Lung (tissue), 12 donors: Measurements from ENCODE around the gene FRK. TPM values are rescaled to one million over a fixed set of nuclear protein-coding genes. Genes with fewer than 3 reads are reported as not detected.
A peak's percentile ranks its signal among the peaks of the same experiment; 100 is the strongest.
"Not testable (repeated sequence)": the region's sequence is repeated elsewhere in the genome, so short reads cannot be mapped to it uniquely, and the experiment has no call there.

Experiments used
- ATAC-seq: fragments of 200-7000 bp; cut with Tn5 transposase; one replicate; pipeline ENCODE4 v1.9.1; 2020; ENCODE audit warnings: moderate number of reproducible peaks; ENCODE audit not compliant: insufficient read depth, low FRiP score
- DNase-seq, 3 donors: peaks; one replicate each; pipeline ENCODE4 v3.0.0-alpha.2; 2013 to 2017
- H3K27ac ChIP-seq, 2 donors: one replicate each; pipeline ENCODE4 v1.5.1; 2013; ENCODE audit warnings: mild to moderate bottlenecking in 2 of 2, moderate library complexity in 2 of 2, control low read depth in 1 of 2, inconsistent platforms in 1 of 2, low read depth in 1 of 2, low read length in 1 of 2
- H3K27me3 ChIP-seq, 3 donors: one replicate each; pipeline ENCODE4 v1.5.1; 2013; ENCODE audit warnings: low read length in 2 of 3; ENCODE audit not compliant: control insufficient read depth in 3 of 3, insufficient read depth in 3 of 3
- H3K36me3 ChIP-seq, 4 donors: one replicate each; pipeline ENCODE4 v1.5.1; 2013; ENCODE audit warnings: low read length in 4 of 4, mild to moderate bottlenecking in 1 of 4, moderate library complexity in 1 of 4; ENCODE audit not compliant: control insufficient read depth in 4 of 4, insufficient read depth in 4 of 4
- H3K4me1 ChIP-seq, 5 donors: one replicate each; pipeline ENCODE4 v1.5.1; 2013; ENCODE audit warnings: low read length in 5 of 5, mild to moderate bottlenecking in 2 of 5, moderate library complexity in 1 of 5; ENCODE audit not compliant: control insufficient read depth in 5 of 5, insufficient read depth in 5 of 5
- H3K4me3 ChIP-seq: one replicate; pipeline ENCODE4 v1.5.1; 2013; ENCODE audit warnings: mild to moderate bottlenecking, control low read depth, moderate library complexity
- H3K9ac ChIP-seq, 2 donors: one replicate each; pipeline ENCODE4 v1.5.1; 2013; ENCODE audit warnings: low read length in 2 of 2, control low read depth in 1 of 2; ENCODE audit not compliant: insufficient read depth in 1 of 2
- H3K9me3 ChIP-seq, 4 donors: one replicate each; pipeline ENCODE4 v1.5.1; 2013; ENCODE audit warnings: low read length in 3 of 4, mild to moderate bottlenecking in 1 of 4, moderate library complexity in 1 of 4; ENCODE audit not compliant: control insufficient read depth in 4 of 4, insufficient read depth in 3 of 4
- WGBS, 2 donors: extraction: QIAGEN DNeasy Blood & Tissue Kit; methylation state at CpG; one replicate each; pipeline ENCODE4 v1.1.7; 2013; 5-methylcytosine and 5-hydroxymethylcytosine counted together
- polyA plus RNA-seq, 2 donors: library from polyadenylated mRNA; stranded (reverse); fragments of 200-250 nt; gene quantifications; one replicate each; pipeline ENCODE4 v1.2.1, GENCODE V29; 2013
- total RNA-seq, 2 donors: library from RNA; depleted of rRNA in 1 of 2; stranded (reverse); fragments of >200 nt in 1 of 2; gene quantifications; one replicate each; pipeline ENCODE4 v1.2.1, GENCODE V29; 2014 to 2021
- TF ChIP-seq, protein P1 (sequence below): IDR thresholded peaks from 2 replicates; pipeline ENCODE4 v1.5.1; 2012; ENCODE audit warnings: mild to moderate bottlenecking; ENCODE audit errors: control extremely low read depth, extremely low read depth
- donor health status: control.
- donor health status: control.
- donor health status: Bipolar disorder and iron deficiency.
- donor health status: healthy.
- donor health status: DM: yes; HTN: yes; CAD: no.

FRK gene
- total and polyA plus RNA-seq, 4 donors, result 1.2 to 18.3 (median 5.1) TPM

DNA sequence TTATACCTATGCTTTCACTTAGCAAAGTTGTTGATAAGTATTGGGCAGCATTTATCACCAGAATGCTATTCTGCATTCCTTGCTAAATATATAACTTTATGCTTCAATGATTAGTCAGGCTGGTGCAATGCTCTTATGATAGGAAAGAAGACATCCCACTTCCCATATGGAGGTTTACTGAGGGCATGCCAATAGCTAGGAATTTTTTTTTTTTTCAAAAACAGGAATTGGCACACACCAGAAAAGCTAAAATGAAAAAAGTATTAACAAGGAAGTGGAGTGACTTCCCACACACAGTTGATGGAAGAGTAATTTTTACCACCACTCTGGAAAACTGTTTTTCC is 90.8 kb downstream of the FRK start:
- Histone ChIP-seq H3K4me1 (peaks cover 0 to 16% (median 0%) of the 10 kb centered on the region in 5 donors), H3K4me3 (no peak overlapping the region), H3K9me3 (no peaks in the 10 kb centered on the region), H3K36me3 (peaks cover 0 to 6% (median 2%) of the 10 kb centered on the region in 4 donors), H3K9ac (no peak overlapping the region), H3K27me3 (no peaks in the 10 kb centered on the region), H3K27ac (no peak overlapping the region)
- peak; percentile 19 for ATAC-seq
- no peak for DNase-seq
- TF ChIP-seq, protein P1, sequence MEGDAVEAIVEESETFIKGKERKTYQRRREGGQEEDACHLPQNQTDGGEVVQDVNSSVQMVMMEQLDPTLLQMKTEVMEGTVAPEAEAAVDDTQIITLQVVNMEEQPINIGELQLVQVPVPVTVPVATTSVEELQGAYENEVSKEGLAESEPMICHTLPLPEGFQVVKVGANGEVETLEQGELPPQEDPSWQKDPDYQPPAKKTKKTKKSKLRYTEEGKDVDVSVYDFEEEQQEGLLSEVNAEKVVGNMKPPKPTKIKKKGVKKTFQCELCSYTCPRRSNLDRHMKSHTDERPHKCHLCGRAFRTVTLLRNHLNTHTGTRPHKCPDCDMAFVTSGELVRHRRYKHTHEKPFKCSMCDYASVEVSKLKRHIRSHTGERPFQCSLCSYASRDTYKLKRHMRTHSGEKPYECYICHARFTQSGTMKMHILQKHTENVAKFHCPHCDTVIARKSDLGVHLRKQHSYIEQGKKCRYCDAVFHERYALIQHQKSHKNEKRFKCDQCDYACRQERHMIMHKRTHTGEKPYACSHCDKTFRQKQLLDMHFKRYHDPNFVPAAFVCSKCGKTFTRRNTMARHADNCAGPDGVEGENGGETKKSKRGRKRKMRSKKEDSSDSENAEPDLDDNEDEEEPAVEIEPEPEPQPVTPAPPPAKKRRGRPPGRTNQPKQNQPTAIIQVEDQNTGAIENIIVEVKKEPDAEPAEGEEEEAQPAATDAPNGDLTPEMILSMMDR, result no peak

DNA sequence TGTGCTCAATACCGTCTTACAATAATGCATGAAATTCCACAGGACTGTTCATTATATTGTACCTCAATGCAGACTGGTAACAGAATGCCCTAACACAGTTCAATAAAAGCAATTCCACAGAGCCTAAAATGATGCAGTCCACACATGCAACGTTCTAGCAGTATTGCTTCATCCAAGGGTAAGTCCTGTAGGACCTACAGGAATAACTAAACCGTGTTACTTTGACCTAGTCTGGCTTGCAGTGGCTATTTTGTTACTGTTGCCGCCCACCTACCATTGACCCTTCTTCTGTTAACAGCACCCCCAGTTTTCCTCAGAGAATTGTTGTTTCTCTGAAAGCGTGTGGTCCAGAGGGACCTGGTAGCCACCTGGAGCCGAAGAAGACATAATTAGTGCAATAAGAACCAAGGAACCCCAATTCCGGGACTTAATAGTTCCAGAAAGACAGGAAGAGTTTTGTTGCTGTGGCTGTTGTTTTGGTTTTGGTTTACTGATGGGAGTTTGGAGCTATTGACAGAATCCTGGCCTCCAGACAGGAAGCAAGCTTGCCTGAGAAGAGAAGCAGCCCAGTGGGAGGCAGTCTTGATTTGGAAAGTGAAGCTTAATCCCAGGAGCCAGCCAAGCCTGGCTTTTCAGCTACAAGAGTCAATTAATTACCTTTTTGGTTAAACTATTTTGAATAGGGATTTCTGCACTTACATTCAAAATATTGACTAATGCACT is 91.3 kb downstream of the FRK start:
- H3K36me3 ChIP-seq, result peaks cover 0 to 6% (median 2%) of the 10 kb centered on the region in 4 donors
- H3K27me3 ChIP-seq, result no peaks in the 10 kb centered on the region
- no peak overlapping the region for H3K9ac ChIP-seq
- DNase-seq (peak in 1 of 3 donors; percentile 7), ATAC-seq (no peak)
- H3K4me3 ChIP-seq, result no peak overlapping the region
- TF ChIP-seq, protein P1, result no peak
- no peak overlapping the region for H3K27ac ChIP-seq
- H3K4me1 ChIP-seq, result peaks cover 0 to 16% (median 0%) of the 10 kb centered on the region in 5 donors
- no peaks in the 10 kb centered on the region for H3K9me3 ChIP-seq
- WGBS, 2 donors, result 83 to 84% methylated on average over 7 of the region's 7 CpGs

DNA sequence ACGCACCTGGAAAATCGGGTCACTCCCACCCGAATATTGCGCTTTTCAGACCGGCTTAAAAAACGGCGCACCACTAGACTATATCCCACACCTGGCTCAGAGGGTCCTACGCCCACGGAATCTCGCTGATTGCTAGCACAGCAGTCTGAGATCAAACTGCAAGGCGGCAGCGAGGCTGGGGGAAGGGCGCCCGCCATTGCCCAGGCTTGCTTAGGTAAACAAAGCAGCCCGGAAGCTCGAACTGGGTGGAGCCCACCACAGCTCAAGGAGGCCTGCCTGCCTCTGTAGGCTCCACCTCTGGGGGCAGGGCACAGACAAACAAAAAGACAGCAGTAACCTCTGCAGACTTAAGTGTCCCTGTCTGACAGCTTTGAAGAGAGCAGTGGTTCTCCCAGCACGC is 100.4 kb downstream of the FRK start:
- not testable (repeated sequence) for H3K36me3 ChIP-seq, H3K9ac ChIP-seq, H3K27me3 ChIP-seq, H3K4me1 ChIP-seq, DNase-seq, H3K9me3 ChIP-seq, ATAC-seq, H3K4me3 ChIP-seq, H3K27ac ChIP-seq
- 83 to 94% methylated on average over 7 to 16 of the region's 17 CpGs for WGBS, 2 donors

DNA sequence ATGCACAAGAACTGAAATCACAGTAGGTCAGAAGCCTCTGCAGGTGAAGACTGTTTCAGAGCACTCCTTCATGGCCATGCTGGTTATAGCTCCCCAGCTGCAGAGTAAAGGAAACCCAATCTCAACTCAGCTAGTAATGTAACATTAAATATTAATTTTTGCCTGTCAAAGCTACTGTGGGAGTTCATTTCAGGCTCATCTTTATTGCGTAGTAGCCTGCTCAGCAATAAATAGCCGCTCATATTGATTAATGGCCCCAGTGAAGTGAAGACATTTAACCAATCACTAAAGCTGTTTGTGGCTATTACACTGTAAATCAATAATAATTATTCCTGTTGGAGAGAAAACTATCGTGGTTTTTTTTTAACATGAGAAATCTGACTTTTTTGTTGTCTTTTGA is 101.7 kb downstream of the FRK start:
- H3K9ac ChIP-seq, result no peak overlapping the region
- H3K4me1 ChIP-seq, result no peaks in the 10 kb centered on the region
- 91 to 96% methylated on average over 3 of the region's 3 CpGs for WGBS, 2 donors
- no peak overlapping the region for H3K4me3 ChIP-seq
- H3K9me3 ChIP-seq, result no peaks in the 10 kb centered on the region
- no peak overlapping the region for H3K27ac ChIP-seq
- TF ChIP-seq, protein P1, result no peak
- DNase-seq (no peak), ATAC-seq (no peak)
- no peaks in the 10 kb centered on the region for H3K36me3 ChIP-seq
- H3K27me3 ChIP-seq, result no peaks in the 10 kb centered on the region
